LNCaP clone FGC (cell line): ENCODE measurements around the gene SPOCD1.

Experiments
- DNase-seq: peaks from one replicate; pipeline ENCODE4 v3.0.0-alpha.2; 2011; ENCODE audit warnings: low read depth
- H3K4me3 ChIP-seq: 2 replicates; pipeline ENCODE4 v1.5.1; 2011; ENCODE audit warnings: mild to moderate bottlenecking, low read depth, low read length, control low read depth
- TF ChIP-seq, protein P1 (sequence below): IDR thresholded peaks from 2 replicates; pipeline ENCODE4 v1.5.1; 2012; ENCODE audit warnings: mild to moderate bottlenecking; ENCODE audit not compliant: control insufficient read depth, insufficient read depth; ENCODE audit errors: extremely low read depth

Gene SPOCD1

DNA sequence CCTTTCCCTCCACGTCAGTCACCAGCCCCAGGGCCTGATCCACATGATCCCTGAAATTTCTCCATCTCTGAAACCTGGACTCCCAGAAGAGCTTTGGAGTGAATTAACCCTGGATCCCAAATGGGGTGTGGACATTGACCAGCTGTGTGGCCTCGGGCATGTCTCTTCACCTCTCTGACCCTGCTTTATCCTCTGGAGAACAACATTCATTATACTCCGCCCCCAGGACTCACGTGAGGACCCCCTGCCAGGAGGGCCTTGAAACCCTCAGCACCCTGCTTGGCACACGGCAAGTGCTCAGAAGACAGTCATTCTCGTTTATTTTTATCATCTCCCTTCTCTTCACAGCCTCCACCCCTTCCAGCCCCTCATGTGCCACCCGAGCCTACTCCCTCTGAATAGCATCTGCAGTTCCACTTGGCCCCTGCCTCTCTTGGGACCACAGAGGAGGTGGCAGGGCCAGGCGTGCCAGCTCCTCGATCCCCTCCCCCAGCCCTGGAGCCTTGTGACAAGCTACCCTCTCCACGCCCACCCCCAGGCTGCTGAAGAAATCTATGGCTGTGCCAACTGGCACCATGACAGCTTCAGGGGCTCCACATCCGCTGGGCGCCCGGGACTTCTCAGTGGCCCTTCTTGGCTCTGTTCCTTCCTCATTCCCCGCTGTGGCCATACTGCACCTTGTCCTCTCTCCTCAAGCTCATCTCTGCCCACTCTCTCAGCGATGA lies 69.7 kb downstream of the SPOCD1 start:
- TF ChIP-seq, protein P1, sequence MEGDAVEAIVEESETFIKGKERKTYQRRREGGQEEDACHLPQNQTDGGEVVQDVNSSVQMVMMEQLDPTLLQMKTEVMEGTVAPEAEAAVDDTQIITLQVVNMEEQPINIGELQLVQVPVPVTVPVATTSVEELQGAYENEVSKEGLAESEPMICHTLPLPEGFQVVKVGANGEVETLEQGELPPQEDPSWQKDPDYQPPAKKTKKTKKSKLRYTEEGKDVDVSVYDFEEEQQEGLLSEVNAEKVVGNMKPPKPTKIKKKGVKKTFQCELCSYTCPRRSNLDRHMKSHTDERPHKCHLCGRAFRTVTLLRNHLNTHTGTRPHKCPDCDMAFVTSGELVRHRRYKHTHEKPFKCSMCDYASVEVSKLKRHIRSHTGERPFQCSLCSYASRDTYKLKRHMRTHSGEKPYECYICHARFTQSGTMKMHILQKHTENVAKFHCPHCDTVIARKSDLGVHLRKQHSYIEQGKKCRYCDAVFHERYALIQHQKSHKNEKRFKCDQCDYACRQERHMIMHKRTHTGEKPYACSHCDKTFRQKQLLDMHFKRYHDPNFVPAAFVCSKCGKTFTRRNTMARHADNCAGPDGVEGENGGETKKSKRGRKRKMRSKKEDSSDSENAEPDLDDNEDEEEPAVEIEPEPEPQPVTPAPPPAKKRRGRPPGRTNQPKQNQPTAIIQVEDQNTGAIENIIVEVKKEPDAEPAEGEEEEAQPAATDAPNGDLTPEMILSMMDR, result no peak
- DNase-seq, result no peak
- no peak overlapping the region for H3K4me3 ChIP-seq

DNA sequence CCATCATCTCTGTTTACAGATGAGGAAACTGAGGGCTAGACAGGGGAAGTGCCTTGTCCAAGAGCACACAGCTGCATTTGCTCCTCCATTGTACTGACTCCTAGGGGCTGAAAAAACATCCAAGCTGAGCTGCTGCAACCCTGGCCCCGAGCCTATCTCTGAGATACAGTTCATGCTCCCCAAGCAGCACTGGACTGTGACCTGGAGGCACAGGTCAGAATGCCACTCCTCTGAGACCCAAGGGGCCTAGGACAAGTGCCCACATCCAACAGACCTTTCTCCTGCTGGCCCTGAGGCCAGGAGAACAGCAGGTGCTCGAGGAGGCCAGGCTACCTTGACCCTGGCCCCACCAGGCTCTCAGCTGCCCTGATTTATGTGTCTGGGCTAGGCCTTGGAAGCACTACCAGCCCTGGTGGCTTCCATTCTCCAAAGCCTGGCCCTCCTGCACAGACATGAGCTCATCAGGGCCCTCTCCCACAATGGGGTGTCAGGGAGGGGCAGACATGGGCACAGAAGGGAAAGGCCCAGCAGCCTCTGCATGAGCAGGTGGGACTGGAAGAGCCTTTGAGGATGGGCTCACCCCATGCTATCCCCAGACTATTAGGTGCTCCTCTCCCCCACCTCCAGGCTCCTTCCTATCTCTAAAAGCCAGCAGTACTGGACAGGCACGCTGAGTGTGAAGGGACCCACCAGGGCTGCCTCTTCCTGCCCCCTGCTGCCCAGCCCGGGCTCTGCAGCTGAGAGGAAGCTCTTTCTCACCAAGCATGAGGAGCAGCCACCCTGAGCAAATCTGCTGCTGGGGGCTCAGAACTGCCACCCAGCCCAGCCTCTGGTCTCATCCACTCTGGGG lies 70.5 kb downstream of the SPOCD1 start:
- TF ChIP-seq, protein P1, result peak; percentile 81
- no peak for DNase-seq
- no peak overlapping the region for H3K4me3 ChIP-seq

DNA sequence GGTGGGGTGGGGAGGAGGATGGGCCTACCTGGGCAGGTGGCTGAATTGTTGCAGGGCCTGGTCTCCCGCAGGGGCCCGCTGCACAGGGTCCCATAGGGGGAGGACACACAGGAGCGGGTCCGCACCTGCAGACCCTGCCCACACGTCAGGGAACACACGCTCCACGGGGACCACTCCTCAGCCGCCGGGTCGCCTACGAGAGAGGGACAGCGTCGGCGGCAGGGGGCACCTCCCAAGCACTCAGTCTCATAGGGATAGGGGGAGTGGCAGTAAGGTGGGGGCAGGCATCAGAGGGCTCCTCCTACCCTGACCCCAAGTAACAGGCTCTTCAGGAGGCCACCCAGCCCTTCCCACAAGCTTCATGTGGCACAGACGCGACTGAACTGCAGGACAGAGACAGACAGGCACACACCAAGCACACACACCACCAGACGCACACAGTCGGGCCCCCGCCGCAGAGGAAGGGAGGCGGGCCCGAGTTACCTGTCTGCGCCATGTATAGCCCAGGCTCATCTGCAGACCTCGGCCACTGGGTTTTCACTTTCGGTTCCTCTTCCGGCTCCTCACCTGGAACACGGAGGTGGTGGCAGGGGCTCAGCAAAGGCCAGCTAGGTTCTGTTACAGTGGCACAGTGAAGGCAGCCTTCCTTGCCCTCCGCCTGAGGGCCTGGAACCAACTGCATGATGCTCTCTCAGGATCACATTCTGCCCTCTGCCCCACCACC lies 71.5 kb downstream of the SPOCD1 start:
- H3K4me3 ChIP-seq, result no peak overlapping the region
- no peak for DNase-seq
- TF ChIP-seq, protein P1, result no peak

DNA sequence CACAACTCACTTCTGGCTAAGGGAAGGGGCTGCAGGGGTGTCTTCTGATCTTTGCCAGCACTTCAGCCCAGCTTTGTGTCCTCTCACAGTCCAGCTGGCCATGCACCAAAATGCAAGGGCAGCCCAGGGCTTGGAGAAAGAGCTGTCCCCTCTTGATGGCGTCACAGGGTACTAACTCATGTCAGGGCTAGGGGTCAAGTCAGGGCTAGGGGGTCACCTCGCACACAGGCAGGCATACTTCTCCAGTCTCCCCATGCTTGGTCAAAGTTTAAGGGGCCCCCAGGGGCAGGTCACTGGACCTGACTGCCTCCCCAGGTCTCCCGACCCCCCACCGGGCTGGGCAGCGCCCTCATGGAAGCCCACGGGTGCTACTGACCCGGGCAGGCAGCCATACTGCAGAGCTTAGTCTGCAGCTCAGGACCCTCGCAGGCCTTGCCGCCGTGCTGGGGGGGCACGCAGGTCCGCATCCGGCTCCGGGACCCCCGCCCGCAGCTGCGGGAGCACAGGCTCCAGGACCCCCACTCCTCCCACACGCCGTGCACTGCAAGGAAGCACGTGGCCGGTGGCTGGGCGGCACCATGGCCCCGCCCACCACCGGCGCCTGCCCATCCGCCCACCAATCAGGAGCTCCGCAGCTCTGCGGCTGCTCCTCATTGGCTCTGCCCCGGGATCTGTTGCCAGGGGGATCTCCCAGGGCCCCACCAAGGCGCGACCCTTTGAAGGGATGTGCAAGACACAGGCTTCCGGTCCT lies 73.2 kb downstream of the SPOCD1 start:
- TF ChIP-seq, protein P1, result no peak
- H3K4me3 ChIP-seq, result no peak overlapping the region
- DNase-seq, result no peak
